Glomerular endothelial cell (primary cell): Measurements from ENCODE around the gene ANO6. TPM values are rescaled to one million over a fixed set of nuclear protein-coding genes. Genes with fewer than 3 reads are reported as not detected.

Experiments
- DNase-seq: peaks from one replicate; pipeline ENCODE4 v3.0.0-alpha.2; 2011; ENCODE audit warnings: low read depth, low spot score; ENCODE audit errors: extremely low read depth
- total RNA-seq: library from RNA; depleted of rRNA; stranded (reverse); fragments of >200 nt; gene quantifications from 2 replicates; pipeline ENCODE4 v1.2.3, GENCODE V29; 2015

Gene ANO6
- total RNA-seq, 1 donor from 2014 or later, result 78.2 TPM

DNA sequence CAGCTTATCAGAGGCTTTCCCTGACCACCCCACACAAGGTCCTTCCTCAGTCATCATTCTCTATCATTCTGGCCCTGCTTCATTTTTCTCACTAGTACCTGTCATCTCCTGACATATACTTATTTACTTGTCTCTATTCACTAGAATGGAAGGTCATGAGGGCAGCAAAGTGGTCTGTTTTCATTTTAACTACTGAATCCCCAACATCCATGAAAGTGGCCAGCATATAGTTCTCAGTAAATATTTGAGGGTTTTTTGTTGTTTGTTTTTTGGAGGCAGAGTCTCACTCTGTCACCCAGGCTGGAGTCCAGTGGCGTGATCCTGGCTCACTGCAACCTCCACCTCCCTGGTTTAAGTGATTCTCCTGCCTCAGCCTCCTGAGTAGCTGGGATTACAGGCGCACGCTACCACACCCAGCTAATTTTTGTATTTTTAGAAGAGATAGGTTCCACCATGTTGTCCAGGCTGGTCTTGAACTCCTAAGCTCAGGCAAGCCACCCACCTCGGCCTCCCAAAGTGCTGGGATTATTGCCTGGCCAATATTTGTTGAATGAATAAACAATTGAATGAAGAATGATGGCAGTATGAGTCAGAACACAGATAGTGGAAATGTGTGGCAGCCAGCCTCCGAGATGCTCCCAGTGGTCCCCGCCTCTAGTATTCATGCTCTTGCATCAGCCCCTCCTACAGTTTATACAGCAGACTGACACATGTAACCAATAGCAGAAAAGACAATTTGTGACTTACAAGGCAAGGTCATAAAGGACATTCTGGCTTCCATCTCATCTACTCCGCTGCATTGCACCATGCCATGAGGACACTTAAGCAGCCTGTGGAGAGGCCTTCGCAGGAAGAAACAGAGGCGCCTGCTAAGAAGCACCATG lies 7.0 kb upstream of the ANO6 start:
- DNase-seq, result no peak

DNA sequence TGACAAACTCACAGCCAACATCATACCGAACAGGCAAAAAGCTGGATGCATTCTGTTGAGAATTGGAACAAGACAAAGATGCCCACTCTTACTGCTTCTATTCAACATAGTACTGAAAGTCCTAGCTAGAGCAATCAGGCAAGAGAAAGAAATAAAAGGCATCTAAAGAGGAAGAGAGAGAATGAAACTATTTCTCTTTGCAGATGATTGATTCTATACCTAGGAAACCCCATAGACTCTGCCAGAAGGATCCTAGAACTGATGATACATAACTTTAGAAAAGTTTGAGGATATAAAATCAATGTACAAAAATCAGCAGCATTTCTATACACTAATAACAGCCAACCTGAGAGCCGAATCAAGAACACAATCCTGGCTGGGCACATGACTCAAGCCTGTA lies 6.1 kb upstream of the ANO6 start:
- DNase-seq, result no peak

DNA sequence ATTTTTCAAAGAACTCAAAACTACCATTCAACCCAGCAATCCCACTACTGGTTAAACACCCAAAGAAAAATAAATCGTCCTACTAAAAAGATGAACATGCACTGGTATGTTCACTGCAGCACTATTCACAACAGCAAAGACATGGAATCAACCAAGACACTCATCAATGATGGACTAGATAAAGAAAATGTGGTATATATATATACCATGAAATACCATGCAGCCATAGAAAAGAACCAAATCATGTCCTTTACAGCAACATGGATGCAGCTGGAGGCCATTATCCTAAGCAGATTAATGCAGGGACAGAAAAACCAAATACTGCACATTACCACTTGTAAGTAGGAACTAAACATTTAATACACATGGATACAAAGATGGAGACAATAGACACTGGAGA lies 3.8 kb upstream of the ANO6 start:
- DNase-seq, result no peak

DNA sequence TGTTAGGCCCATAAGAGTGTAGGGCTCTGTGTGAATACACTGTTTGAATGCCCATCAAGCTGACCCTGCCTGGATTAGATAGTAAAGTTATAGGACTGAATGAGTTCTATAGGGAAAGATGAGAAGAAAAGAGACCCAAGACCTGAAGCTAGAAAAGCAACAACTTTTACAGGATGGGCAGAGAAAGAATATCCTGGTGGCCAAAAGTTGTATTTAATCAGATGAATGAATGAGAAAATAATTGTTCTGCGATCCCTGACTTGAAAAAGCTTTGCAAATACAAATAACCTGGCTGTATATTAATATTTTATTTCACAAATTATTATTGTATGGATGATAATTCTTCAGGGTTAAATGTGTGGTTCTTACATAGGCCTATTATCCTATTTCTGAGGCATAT lies 2.8 kb upstream of the ANO6 start:
- no peak for DNase-seq

DNA sequence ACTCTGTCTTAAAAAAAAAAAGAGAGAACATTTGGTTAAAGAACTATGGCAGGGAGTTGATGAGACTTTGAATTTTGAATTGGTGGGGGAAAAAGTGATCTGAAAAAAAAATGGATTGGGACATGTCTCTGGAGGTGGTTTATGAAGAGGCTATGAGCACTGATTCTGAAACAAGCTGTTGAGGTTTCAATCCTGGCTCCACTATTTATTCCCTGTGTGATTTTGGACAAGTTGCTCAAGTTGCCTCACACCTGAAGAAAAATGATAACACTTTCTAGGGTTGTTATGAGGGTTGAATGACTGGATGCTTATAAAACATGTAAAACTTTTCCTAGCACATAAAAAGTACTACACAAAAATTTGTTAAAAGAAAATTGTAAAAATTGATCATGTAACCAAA lies 1.8 kb upstream of the ANO6 start:
- DNase-seq, result no peak

DNA sequence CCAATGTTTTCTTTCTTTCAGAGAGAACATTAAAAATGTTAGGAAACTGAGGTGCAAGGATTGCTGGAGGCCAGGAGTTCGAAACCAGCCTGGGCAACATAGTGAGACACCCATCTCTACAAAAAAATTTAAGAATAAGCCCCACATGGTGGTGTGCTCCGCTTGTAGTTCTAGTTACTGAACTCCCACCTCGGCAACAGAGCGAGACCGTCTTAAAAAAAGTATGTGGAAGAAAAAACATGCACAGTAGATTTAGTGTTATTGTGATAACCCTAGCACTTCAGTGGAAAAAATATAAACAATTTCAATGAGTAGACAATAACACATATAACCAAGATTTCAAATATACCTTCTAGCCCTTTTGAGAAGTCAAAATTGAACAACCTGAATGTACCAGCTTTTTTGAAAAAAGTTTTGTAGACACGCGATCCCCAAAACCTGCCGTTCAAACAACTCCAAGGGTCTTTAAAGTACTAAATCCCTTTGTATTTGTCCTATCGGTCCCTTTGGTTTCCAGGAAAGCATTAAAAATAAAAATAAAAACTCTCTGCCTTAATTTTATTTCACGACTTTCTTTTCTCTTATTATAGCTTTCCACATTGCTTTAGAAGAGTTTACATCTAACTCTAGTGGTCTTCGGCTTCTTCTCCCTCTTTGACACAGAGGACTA lies 1.0 kb upstream of the ANO6 start:
- no peak for DNase-seq

DNA sequence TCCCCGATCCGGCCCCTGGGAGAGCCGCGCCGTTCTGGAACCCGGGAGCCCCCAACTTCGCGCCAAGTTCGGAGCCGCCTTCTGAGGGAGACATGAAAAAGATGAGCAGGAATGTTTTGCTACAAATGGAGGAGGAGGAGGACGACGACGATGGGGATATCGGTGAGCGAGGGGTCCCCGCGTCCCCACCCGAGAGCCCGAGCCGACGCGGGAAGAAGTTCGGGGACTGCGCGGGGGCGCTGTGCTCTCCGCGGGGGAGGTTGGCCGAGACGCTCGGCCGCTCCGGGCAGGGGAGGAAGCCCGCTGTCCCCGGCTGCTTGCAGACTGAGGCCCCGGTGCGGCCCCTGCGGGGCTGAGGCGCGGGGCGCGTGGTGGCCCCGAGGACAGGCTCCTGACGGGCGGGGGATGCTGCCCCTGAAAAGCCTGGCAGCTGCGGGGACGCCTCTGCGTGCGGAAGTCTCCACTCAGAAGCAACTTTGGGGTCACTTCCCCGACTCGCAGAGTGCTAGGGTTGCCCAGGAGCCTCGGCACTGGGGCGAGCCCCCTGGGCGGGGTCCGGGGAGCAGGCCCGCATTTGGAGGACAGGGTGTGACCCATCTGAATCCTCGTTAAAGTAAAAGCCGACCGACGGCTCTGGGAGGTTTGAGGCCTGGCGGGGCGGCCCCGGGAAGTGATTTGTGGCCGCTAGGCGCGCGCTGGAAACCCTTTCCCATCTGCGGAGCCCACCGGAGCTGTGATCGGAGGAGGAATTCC lies 511 bp downstream of the ANO6 start:
- no peak for DNase-seq

DNA sequence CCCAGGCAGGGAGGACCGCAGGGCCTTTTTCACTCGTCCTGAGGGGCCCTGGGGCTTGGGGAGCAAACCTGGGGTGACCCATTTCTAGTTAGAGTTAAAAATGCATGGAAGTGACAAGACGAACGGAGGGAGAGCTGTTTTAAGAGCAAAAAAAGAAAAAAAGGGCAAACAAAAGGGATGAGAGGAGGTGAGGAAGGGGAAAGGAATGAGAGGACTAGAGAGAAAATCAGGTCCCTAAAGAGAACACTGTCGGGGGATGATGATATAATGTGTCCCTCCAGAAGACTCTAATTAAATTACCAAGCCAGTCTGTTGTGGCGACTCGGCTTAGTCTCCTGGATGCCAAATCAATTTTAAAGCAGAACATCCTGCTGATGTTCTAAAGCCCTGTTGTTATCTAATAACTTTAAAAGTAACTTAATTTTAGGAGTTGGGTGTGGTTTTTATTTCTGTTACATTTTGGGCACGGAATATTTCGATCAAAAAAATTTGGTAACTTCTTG lies 1.1 kb downstream of the ANO6 start:
- DNase-seq, result no peak

DNA sequence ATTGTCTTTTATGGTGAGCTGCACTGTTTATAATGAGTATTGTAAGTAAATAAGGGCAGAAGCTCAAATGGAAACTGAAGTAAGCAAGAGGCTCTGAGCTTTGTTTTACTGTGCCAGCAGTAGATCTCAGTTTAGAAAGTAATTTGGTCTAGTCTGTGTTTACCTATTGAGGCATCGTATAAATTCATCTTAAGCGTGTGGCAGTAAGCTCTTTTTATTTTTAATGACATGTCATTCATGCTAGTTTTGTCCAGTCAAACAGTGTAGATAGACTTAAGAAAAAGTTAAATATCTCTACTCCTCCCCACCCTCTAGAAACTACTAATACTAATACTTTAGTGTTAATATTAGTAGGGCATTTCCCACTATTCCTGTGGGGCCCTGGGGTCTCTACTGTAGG lies 2.0 kb downstream of the ANO6 start:
- no peak for DNase-seq

DNA sequence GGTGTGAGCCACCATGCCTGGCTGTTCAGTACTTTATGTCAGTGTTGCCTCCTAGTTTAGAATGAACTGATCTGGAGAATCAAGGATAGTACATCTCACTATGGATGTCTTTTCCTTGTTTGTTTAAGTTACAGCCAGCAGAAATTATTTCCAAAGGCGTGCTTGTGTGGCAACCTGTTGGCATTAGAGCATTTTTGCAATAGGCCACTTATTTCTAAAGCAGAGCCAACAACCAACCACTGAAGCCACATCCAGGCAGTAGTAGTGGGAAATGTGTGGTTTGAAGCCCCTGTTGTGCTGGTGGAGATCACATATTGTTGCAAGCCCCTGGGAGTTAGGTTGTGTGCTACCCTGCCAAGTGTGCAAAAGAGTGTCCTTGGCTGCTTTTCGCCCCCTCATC lies 3.7 kb downstream of the ANO6 start:
- DNase-seq, result no peak

DNA sequence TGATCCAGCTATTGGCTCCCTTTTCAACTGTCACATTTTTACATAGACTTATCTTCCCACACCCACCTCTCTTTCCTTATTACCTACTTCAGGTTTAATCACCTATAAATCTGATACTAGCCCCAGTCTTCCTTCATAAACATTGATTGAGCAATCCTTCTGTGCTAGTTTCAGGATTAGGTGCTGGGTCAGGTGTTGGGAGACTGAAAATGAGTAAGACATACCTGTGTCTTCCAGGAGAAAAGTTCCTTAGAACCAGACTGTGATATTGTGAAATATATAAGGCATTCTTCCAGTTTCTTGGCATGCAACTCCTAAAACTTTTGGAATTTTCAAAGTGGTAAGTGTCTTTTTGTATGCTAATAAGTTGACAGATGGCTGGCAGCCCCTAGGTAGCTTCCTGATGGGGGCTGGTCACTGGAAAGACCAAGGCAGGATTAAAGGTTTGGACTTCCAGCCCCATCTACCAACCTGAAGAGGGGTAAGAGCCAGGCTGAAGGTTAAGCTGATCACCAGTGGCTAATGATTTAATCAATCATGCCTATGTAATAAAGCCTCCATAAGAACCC lies 4.6 kb downstream of the ANO6 start:
- DNase-seq, result no peak

DNA sequence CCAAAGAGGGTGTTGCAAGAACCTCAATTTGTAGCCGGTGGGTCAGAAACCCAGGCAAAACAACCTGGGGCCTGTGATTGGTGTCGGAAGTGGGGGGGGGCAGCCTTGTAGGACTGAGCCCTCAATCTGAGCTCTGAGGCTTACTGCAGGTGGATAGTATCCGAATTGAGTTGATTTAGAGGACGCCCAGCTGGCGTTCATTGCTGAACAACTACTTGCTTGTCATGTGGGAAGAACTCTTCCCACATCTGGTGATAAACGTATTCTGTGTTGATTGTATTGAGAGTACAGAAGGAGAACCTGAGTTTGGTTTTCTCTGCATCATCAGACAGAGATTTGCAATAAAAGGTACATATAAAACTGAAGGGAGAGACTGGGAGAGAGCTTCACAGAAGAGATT lies 5.1 kb downstream of the ANO6 start:
- DNase-seq, result no peak

DNA sequence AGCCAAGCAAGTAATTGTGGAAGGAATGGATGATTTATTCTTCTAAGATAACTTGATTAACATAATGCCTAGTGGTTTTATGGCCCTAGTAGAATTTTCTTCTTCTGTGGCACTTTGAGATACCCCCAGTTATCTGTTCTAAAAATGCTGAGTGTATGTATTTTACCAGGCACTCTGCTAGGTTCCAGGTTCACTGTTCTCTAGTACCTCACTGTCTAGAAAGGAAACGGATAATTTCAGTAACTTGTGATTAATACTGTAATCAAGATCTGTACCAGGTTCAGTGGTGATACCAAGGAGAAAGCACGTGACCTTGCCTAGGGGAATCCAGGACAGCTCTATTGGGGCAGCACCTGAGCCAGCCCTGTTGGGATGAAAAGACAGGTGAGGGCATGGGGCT lies 8.0 kb downstream of the ANO6 start:
- DNase-seq, result no peak

DNA sequence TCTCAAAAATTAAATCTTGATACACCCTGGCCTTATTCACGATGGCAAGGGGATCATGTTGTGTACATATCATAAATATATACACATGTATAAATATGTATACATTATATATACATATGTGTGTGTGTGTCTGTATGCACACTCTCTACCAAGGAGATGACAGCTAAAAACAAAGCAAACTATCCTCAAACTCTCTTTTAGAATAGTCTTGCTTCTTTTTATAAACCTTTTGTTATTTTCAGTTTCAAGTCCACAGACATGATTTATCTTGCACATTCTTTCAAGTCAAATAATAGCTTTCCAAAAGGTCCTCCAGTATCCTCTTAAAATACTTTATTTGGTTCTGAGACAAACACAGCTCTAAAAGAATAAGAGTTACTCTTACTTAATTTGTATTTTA lies 8.4 kb downstream of the ANO6 start:
- DNase-seq, result no peak

DNA sequence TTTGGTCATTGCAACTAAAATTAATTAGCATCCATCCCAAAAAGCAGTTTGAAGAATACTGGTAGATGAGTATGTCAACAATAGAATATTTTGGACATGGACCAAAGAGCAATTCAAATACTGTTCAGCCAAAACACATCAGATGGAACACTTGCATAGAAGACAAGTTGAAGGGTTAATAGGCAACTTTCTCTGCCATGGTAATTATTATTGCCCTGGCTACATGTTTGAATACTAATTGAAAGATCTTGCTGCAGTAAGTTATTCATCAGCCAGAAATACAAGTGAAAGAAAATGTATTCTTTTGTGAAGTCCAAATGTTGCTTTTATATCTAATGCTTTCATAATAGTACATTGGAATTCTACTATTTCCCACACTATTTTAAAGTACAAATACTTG lies 10.1 kb downstream of the ANO6 start:
- no peak for DNase-seq

DNA sequence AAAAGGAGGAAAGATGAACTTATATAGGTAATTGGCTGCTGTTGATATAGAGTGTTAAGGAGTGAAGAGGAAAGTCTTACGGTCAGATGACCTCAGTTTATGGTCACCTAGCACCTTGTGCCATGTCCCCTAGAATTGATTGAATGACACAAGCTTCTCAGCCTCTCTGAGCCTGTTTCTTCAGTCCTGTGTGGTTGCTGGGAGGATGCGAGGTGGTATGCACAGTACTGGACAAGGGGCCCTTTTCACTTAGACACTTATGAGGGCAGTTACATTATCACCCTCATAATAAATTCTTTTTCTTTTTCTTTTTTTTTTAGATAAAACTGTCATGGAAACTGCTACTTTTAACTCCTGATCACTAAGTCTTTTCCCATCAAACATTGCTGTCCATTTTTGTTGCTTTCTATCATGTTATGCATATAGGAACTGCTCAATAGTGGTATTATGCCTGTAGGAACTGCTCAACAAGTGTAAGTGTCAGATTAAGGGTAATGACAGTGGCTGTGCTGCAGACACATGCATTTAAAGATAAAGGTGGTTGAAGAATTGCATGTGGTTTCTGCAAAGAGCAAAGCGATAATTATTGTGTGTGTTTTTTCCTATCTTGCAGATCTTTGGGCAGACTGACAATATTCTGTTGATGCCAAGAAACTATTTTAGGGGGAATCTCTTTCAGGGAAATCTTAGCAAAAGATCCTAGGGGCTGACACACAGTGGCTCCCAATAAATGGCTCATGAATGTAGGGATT lies 11.6 kb downstream of the ANO6 start:
- DNase-seq, result no peak

DNA sequence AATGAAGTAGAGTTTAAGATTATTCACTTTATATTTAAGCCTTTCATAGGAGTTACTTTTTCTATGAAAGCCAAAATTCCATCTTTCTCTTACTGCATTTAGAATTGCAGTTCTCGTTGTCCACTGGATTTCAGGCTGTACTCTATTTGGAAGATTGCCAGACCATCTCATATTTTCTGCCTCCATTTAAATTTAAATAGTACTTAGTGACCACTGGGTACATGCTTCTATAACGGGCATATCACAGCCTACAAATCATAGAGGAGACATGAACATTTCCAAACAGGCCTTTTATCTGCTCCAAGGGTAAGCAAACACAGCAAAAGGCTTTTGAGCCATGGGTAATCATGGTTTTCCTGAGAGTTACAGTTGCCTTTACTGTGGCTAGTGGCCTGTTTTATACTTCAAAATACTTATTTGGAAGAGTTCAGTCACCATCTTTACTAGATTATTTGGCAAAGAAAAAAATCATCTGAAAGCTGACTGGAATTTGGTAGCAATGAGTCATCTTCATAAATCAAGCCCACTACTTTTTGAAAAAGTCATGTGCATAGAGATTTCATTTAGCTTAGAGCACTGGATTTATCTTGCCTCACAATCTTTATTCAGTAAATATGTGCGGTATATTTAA lies 15.7 kb downstream of the ANO6 start:
- DNase-seq, result no peak

DNA sequence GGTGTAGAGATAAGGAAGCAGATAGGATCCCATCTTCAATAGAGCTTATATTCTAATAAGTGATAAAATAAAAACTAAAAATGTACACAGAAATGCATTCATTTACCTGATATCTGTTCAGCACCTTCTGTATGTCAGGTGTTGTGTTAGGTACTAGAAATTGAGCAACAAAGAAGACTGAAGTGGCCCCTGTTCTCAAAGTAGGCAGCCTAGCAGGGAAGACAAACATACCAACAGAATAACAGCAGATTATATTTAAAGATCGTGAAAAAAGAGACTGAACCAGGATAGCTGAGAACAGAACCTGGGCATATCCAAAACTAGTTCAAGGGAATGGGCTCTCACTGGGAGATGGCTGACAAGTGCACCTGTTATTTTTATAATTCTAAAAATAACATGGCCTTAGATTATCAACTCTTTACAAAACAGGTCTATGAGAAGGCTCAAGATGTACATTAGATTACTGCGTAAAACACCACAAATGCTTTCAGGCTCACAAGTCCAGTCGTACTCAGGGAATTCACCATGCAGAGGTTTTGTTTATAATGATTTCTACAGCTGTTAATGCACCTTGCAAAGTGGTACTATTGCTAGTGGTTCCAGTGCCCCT lies 16.4 kb downstream of the ANO6 start:
- no peak for DNase-seq

DNA sequence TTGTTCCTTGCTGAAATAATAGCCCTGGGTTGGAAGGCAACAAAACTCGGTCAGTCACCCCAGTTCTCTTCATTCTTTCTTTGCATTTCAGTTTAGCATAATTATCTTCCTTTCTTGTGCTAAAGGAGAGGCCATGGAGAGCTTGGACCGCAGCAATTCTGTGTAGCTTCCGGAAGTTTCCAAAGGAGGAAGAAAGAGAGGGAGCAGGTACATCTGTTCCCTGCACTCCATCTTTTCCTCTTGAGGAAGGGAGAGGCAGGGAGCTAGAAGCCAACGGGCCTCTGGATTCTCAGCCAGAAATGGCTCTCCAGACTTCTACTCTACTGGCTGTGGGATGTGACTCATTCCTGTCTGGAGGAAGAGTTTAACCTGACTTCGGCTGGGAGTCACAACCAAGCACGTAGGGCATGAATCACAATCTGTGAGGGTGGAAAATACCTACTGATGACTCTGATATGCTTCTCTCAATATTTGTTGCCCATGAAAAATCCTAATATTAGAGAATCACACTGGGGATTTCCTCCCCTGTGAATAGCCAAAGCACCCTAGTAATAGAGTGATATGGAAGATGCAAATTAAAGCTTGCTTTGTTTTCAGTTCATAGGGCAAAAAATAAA lies 17.0 kb downstream of the ANO6 start:
- DNase-seq, result peak; percentile 93
